Gastroesophageal sphincter (tissue), 3 donors: Measurements from ENCODE around the gene KIF1C.

Experiments
- CTCF ChIP-seq, 4 experiments: fragments of 200-600 bp in 2 of 4; fragments of 450-650 bp in 2 of 4; sonication (generic) in 1 of 4; IDR thresholded peaks; one replicate each; pipeline ENCODE4 v1.5.1; 2017 to 2019; ENCODE audit warnings: antibody characterized with exemption in 4 of 4, mild to moderate bottlenecking in 2 of 4, moderate library complexity in 2 of 4
- POLR2A ChIP-seq, 2 donors: fragments of 450-650 bp; IDR thresholded peaks; one replicate each; pipeline ENCODE4 v1.6.1; 2017; ENCODE audit warnings: antibody characterized with exemption in 2 of 2, mild to moderate bottlenecking in 2 of 2, moderate library complexity in 1 of 2

DNA sequence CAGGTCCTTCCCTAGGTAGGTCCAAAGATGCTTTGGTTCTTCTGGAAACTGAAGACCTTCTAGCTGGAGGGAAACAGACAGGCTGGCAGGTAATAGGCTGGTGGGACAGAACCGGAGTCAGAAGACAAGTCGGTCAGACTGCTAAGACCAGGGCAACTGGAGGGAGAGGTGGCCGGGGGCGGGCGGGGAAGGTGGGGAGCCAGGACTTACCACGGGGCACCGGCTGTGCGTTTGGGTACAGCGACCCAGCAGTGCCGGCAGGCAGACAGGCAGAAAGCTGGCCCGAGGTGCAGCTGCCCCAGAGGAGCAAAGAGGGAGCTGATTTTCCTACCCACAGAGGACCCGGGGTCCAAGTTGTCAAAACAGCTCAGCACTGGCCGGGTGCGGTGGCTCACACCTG, 36.9 kb downstream of the KIF1C start:
- TF ChIP-seq CTCF (IDR thresholded peaks at IDR 0.05) (no peak), POLR2A (IDR thresholded peaks at IDR 0.05) (no peak)
